ENCODE measurements around the gene MRGPRF.

The MRGPRF gene

GRCh38 chr11:68978626-68978930, 34.5 kb downstream of the MRGPRF start:
- H3K4me1 ChIP-seq (ENCODE audit: low read depth, poor library complexity, severe bottlenecking) = no peaks in the 10 kb centered on the region
- no peak overlapping the region for H3K9ac ChIP-seq
- H3K4me2 ChIP-seq = no peak overlapping the region
- no peak for TF ChIP-seq CTCF (conservative IDR thresholded peaks at IDR 0.05; ENCODE audit: low read depth, low read length)
- no peak overlapping the region for H2AFZ ChIP-seq (ENCODE audit: low read depth)
- H3K27me3 ChIP-seq (ENCODE audit: insufficient read depth, low read depth) = peaks cover 8% of the 10 kb centered on the region
- H3K36me3 ChIP-seq (ENCODE audit: insufficient read depth) = no peaks in the 10 kb centered on the region
- no peaks in the 10 kb centered on the region for H4K20me1 ChIP-seq (ENCODE audit: insufficient read depth)
- H3K79me2 ChIP-seq (ENCODE audit: insufficient read depth, low read depth) = no peaks in the 10 kb centered on the region
- H3K4me3 ChIP-seq (IDR thresholded peaks at IDR 0.05; ENCODE audit: insufficient read depth, low read depth, low read length) = no peak overlapping the region
- no peak overlapping the region for H3K27ac ChIP-seq

- Histone ChIP-seq H3K9ac (no peak overlapping the region), H3K4me1 (ENCODE audit: low read depth, poor library complexity, severe bottlenecking) (no peaks in the 10 kb centered on the region), H4K20me1 (ENCODE audit: insufficient read depth) (no peaks in the 10 kb centered on the region), H3K27me3 (ENCODE audit: insufficient read depth, low read depth) (peaks cover 11% of the 10 kb centered on the region), H3K4me2 (no peak overlapping the region), H3K27ac (no peak overlapping the region), H2AFZ (ENCODE audit: low read depth) (no peak overlapping the region), H3K36me3 (ENCODE audit: insufficient read depth) (no peaks in the 10 kb centered on the region), H3K79me2 (ENCODE audit: insufficient read depth, low read depth) (no peaks in the 10 kb centered on the region), H3K4me3 (IDR thresholded peaks at IDR 0.05; ENCODE audit: insufficient read depth, low read depth, low read length) (no peak overlapping the region)
- no peak for TF ChIP-seq CTCF (conservative IDR thresholded peaks at IDR 0.05; ENCODE audit: low read depth, low read length)
These were observed 35.0 kb downstream of the MRGPRF start for GRCh38 chr11:68977781-68978625.

- no peak for TF ChIP-seq CTCF (conservative IDR thresholded peaks at IDR 0.05; ENCODE audit: low read depth, low read length)
- Histone ChIP-seq H3K27ac (no peak overlapping the region), H3K4me2 (no peak overlapping the region), H3K36me3 (ENCODE audit: insufficient read depth) (no peaks in the 10 kb centered on the region), H3K4me3 (IDR thresholded peaks at IDR 0.05; ENCODE audit: insufficient read depth, low read depth, low read length) (no peak overlapping the region), H3K79me2 (ENCODE audit: insufficient read depth, low read depth) (no peaks in the 10 kb centered on the region), H3K4me1 (ENCODE audit: low read depth, poor library complexity, severe bottlenecking) (no peaks in the 10 kb centered on the region), H2AFZ (ENCODE audit: low read depth) (no peak overlapping the region), H3K27me3 (ENCODE audit: insufficient read depth, low read depth) (peaks cover 8% of the 10 kb centered on the region; the same call in 1 of the 2 replicates), H3K9ac (no peak overlapping the region), H4K20me1 (ENCODE audit: insufficient read depth) (no peaks in the 10 kb centered on the region)
These were observed 36.5 kb downstream of the MRGPRF start for GRCh38 chr11:68976563-68976962.

- no peaks in the 10 kb centered on the region for H4K20me1 ChIP-seq (ENCODE audit: insufficient read depth)
- H3K27me3 ChIP-seq (ENCODE audit: insufficient read depth, low read depth) = peaks cover 8% of the 10 kb centered on the region; the same call in 1 of the 2 replicates
- TF ChIP-seq CTCF (conservative IDR thresholded peaks at IDR 0.05; ENCODE audit: low read depth, low read length) = no peak
- H3K4me3 ChIP-seq (IDR thresholded peaks at IDR 0.05; ENCODE audit: insufficient read depth, low read depth, low read length) = no peak overlapping the region
- H3K4me2 ChIP-seq = no peak overlapping the region
- H3K27ac ChIP-seq = no peak overlapping the region
- H3K79me2 ChIP-seq (ENCODE audit: insufficient read depth, low read depth) = no peaks in the 10 kb centered on the region
- H3K36me3 ChIP-seq (ENCODE audit: insufficient read depth) = no peaks in the 10 kb centered on the region
- H3K9ac ChIP-seq = no peak overlapping the region
- no peak overlapping the region for H2AFZ ChIP-seq (ENCODE audit: low read depth)
- H3K4me1 ChIP-seq (ENCODE audit: low read depth, poor library complexity, severe bottlenecking) = no peaks in the 10 kb centered on the region
These were observed 37.0 kb downstream of the MRGPRF start for GRCh38 chr11:68976095-68976494.
